B cell (primary cell): ENCODE results near the gene CTDP1. TPM values are rescaled to one million over a fixed set of nuclear protein-coding genes. Genes with fewer than 3 reads are reported as not detected.
"Not testable (repeated sequence)": the region's sequence is repeated elsewhere in the genome, so short reads cannot be mapped to it uniquely, and the experiment has no call there.

Source experiments
- ATAC-seq: fragments of 200-7000 bp; cut with Tn5 transposase; one replicate; pipeline ENCODE4 v1.10.0; 2021; ENCODE audit warnings: low read depth, mild to moderate bottlenecking, moderate number of reproducible peaks, moderate library complexity
- CTCF ChIA-PET: fragments of 350-600 bp; sonication (Branson Sonifier 250); formaldehyde crosslinking; loops from one replicate; lab custom pipeline; 2021; ENCODE audit warnings: antibody characterized with exemption, inconsistent platforms; lab: Charles Lee
- POLR2A ChIA-PET: fragments of 350-600 bp; sonication (Branson Sonifier 250); formaldehyde crosslinking; loops from one replicate; lab custom pipeline; 2021; ENCODE audit warnings: antibody characterized with exemption; lab: Charles Lee
- DNase-seq: peaks from one replicate; pipeline ENCODE4 v3.0.0; 2013
- H2AFZ ChIP-seq: 2 replicates; pipeline ENCODE4 v1.6.1; 2012; ENCODE audit warnings: mild to moderate bottlenecking, low read depth, low read length; ENCODE audit not compliant: insufficient read depth, poor library complexity, severe bottlenecking
- H3K27ac ChIP-seq, 2 donors: 1 replicate in 1 of 2; 2 replicates in 1 of 2; pipeline ENCODE4 v1.5.1; 2012 to 2013; ENCODE audit warnings: low read length in 2 of 2, mild to moderate bottlenecking in 2 of 2, moderate library complexity in 1 of 2
- H3K27me3 ChIP-seq, 4 experiments: fragments of 200-600 bp in 1 of 4; sonication (generic) in 1 of 4; replicated peaks in 1 of 4; 1 replicate in 2 of 4; 2 replicates in 2 of 4; pipeline versions ENCODE4 v1.6.1 to v1.7.0; 2013 to 2016; ENCODE audit warnings: low read length in 3 of 4, mild to moderate bottlenecking in 2 of 4, mixed read lengths in 1 of 4, moderate library complexity in 1 of 4; ENCODE audit not compliant: insufficient read depth in 4 of 4, control insufficient read depth in 3 of 4; ENCODE audit errors: control extremely low read depth in 1 of 4
- H3K36me3 ChIP-seq, 2 experiments: replicated peaks in 1 of 2; 1 replicate in 1 of 2; 2 replicates in 1 of 2; pipeline versions ENCODE4 v1.6.1 to v1.7.1; 2013; ENCODE audit warnings: low read length in 1 of 2; ENCODE audit not compliant: insufficient read depth in 2 of 2, control insufficient read depth in 1 of 2; ENCODE audit errors: control extremely low read depth in 1 of 2, extremely low read depth in 1 of 2
- H3K4me1 ChIP-seq, 2 donors: fragments of 200-600 bp in 1 of 2; sonication (generic) in 1 of 2; 1 replicate in 1 of 2; 2 replicates in 1 of 2; pipeline versions ENCODE4 v1.5.1 to v1.6.1; 2013 to 2017; ENCODE audit warnings: low read length in 2 of 2; ENCODE audit not compliant: control insufficient read depth in 2 of 2, insufficient read depth in 2 of 2
- H3K4me2 ChIP-seq: replicated peaks from 2 replicates; pipeline ENCODE3; 2012; ENCODE audit warnings: mild to moderate bottlenecking, low read depth, low read length; ENCODE audit not compliant: poor library complexity, severe bottlenecking
- H3K4me3 ChIP-seq, 5 experiments: fragments of 200-600 bp in 1 of 5; sonication (generic) in 1 of 5; 1 replicate in 3 of 5; 2 replicates in 2 of 5; pipeline versions ENCODE4 v1.5.1 to v1.7.0; 2011 to 2016; ENCODE audit warnings: low read length in 4 of 5, mild to moderate bottlenecking in 4 of 5, low read depth in 2 of 5, control low read depth in 1 of 5, moderate library complexity in 1 of 5; ENCODE audit not compliant: insufficient read depth in 1 of 5; ENCODE audit errors: control extremely low read depth in 1 of 5, extremely low read depth in 1 of 5
- H3K79me2 ChIP-seq: fragments of 200-600 bp; sonication (generic); one replicate; pipeline ENCODE4 v1.6.0; 2016; ENCODE audit warnings: low read length; ENCODE audit not compliant: control insufficient read depth, insufficient read depth
- H3K9ac ChIP-seq: fragments of 200-600 bp; sonication (generic); 2 replicates; pipeline ENCODE4 v1.6.1; 2017; ENCODE audit warnings: mild to moderate bottlenecking, low read length, moderate library complexity
- H3K9me3 ChIP-seq, 3 donors: one replicate each; pipeline versions ENCODE4 v1.6.1 to v1.7.1; 2013; ENCODE audit warnings: low read length in 2 of 3; ENCODE audit not compliant: control insufficient read depth in 2 of 3, insufficient read depth in 1 of 3; ENCODE audit errors: control extremely low read depth in 1 of 3
- H4K20me1 ChIP-seq: 2 replicates; pipeline ENCODE4 v1.6.0; 2012; ENCODE audit warnings: mild to moderate bottlenecking, low read length; ENCODE audit not compliant: insufficient read depth, control insufficient read depth, poor library complexity, severe bottlenecking
- H3K27ac Mint-ChIP-seq: one replicate; pipeline ENCODE4 v1.8.0; 2021; ENCODE audit warnings: mixed read lengths
- H3K27me3 Mint-ChIP-seq: one replicate; pipeline ENCODE4 v1.8.0; 2021; ENCODE audit warnings: mixed read lengths
- H3K4me1 Mint-ChIP-seq: one replicate; pipeline ENCODE4 v1.8.0; 2021; ENCODE audit warnings: mixed read lengths
- H3K4me3 Mint-ChIP-seq: one replicate; pipeline ENCODE4 v1.8.0; 2021; ENCODE audit warnings: mixed read lengths
- H3K9me3 Mint-ChIP-seq: one replicate; pipeline ENCODE4 v1.8.0; 2022; ENCODE audit warnings: mixed read lengths; ENCODE audit not compliant: insufficient read depth
- EZH2 ChIP-seq: IDR thresholded peaks from 2 replicates; pipeline ENCODE4 v1.6.1; 2012; ENCODE audit warnings: borderline replicate concordance, low read depth, mild to moderate bottlenecking, moderate library complexity, low read length; ENCODE audit not compliant: insufficient read depth, poor library complexity, severe bottlenecking
- WGBS: methylation state at CpG from one replicate; pipeline ENCODE4 v1.1.5; 2013; ENCODE audit warnings: missing lambda C conversion rate; ENCODE audit not compliant: insufficient coverage; 5-methylcytosine and 5-hydroxymethylcytosine counted together
- intact Hi-C: fragments of 100-400 bp; cut with micrococcal nuclease; formaldehyde crosslinking; loops from one replicate; pipeline ENCODE4 v1.10.0; 2022
- polyA plus RNA-seq: library from polyadenylated mRNA; depleted of rRNA; stranded (reverse); fragments of >200 nt; gene quantifications from 2 replicates; pipeline ENCODE4 v1.2.3, GENCODE V29; 2012
- total RNA-seq, 2 donors: library from RNA; stranded (reverse); fragments of 120-200 nt in 1 of 2; gene quantifications; 1 replicate in 1 of 2; 2 replicates in 1 of 2; pipeline versions ENCODE4 v1.2.3 to v1.2.4, GENCODE V29; 2013 to 2022
- TF ChIP-seq, protein P1 (sequence below): fragments of 200-600 bp; IDR thresholded peaks from one replicate; pipeline ENCODE4 v1.8.0; 2022; ENCODE audit warnings: antibody characterized with exemption, mild to moderate bottlenecking

Gene CTDP1
- total and polyA plus RNA-seq, 2 donors (not counting 1 experiment from before 2014, with no cell fraction given) = 14.3 to 33.3 TPM

DNA sequence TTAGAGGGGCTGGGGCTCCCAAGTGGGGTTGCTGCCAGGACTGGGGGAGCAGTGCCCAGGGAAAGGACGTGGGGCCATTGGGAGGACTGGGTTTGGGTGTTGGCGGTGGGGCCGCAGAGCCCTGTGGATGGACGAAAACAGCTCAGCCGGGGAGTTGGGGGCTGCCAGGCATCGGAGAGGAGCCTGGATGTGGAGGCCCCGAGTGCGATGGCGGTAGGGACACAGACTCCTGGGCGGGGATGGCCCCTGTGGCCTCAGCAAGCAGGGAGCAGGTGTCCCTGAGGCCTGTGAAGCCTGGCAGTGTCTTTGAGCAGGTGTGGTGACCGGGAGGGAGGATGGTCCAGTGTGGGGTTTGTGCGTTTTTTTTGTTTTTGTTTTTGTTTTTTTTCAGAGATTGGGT lies 13.3 kb downstream of the CTDP1 start:
- Histone ChIP-seq H4K20me1 (peaks cover 68% of the 10 kb centered on the region), H3K79me2 (peaks cover 85% of the 10 kb centered on the region)
- H3K4me3 Mint-ChIP-seq = no peak overlapping the region

DNA sequence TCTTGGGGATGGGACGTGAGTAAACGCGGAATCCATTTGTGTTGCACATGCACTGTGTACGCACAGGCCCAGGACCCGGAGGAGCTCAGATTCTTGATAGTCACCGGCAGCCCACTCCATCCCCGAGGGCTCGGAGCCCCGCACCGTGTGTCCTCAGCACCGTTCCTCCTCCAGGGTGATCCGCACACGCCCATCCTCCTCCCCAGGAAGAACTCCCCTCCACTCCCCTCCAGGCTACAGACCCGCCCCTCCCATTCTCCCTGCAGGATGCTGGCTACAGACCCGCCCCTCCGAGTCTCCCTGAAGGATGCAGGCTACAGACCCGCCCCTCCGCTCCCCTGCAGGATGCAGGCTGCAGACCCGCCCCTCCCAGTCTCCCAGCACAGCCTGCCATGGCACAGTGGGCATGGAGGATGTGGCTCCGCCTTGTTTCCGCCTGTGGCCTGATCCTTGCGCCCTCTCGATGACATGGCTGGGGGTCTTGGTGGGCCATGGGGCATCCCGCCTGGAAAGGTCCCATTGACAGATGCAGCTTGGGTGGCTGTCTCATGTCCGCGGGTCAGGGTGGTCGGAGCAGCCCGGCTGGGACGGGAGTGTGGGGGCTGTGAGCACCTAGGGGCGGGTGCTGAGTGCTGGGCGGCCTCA lies 14.1 kb downstream of the CTDP1 start:
- Histone ChIP-seq H3K79me2 (peaks cover 86% of the 10 kb centered on the region), H3K36me3 (peaks cover 0 to 36% of the 10 kb centered on the region in 2 experiments), H3K9me3 (no peaks in the 10 kb centered on the region), H3K27me3 (no peaks in the 10 kb centered on the region), H3K4me1 (no peaks in the 10 kb centered on the region), H4K20me1 (peaks cover 69% of the 10 kb centered on the region), H2AFZ (no peak overlapping the region), H3K4me3 (no peak overlapping the region), H3K9ac (no peak overlapping the region), H3K27ac (no peak overlapping the region), H3K4me2 (no peak overlapping the region)
- H3K4me1 Mint-ChIP-seq = peaks cover 18% of the 10 kb centered on the region
- H3K27me3 Mint-ChIP-seq = no peaks in the 10 kb centered on the region
- CTCF ChIA-PET = no interaction called here
- ATAC-seq (no peak), DNase-seq (no peak)
- intact Hi-C loops = no loop called here
- 97% methylated on average over 21 of the region's 31 CpGs for WGBS
- no peak overlapping the region for H3K4me3 Mint-ChIP-seq
- no peaks in the 10 kb centered on the region for H3K9me3 Mint-ChIP-seq
- POLR2A ChIA-PET = no interaction called here
- TF ChIP-seq, protein P1, sequence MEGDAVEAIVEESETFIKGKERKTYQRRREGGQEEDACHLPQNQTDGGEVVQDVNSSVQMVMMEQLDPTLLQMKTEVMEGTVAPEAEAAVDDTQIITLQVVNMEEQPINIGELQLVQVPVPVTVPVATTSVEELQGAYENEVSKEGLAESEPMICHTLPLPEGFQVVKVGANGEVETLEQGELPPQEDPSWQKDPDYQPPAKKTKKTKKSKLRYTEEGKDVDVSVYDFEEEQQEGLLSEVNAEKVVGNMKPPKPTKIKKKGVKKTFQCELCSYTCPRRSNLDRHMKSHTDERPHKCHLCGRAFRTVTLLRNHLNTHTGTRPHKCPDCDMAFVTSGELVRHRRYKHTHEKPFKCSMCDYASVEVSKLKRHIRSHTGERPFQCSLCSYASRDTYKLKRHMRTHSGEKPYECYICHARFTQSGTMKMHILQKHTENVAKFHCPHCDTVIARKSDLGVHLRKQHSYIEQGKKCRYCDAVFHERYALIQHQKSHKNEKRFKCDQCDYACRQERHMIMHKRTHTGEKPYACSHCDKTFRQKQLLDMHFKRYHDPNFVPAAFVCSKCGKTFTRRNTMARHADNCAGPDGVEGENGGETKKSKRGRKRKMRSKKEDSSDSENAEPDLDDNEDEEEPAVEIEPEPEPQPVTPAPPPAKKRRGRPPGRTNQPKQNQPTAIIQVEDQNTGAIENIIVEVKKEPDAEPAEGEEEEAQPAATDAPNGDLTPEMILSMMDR = no peak
- TF ChIP-seq EZH2 = no peak
- H3K27ac Mint-ChIP-seq = no peak overlapping the region

More for the DNA sequence above, 13.3 kb downstream of the CTDP1 start:
- H3K27ac ChIP-seq = no peak overlapping the region
- H3K27ac Mint-ChIP-seq = no peak overlapping the region
- no peak overlapping the region for H3K9ac ChIP-seq
- H3K36me3 ChIP-seq = peaks cover 0 to 28% of the 10 kb centered on the region in 2 experiments
- H3K4me1 ChIP-seq = no peaks in the 10 kb centered on the region
- no peak for TF ChIP-seq EZH2
- TF ChIP-seq, protein P1 = no peak
- WGBS = 98% methylated on average over 11 of the region's 12 CpGs
- H2AFZ ChIP-seq = no peak overlapping the region
- peaks cover 18% of the 10 kb centered on the region for H3K4me1 Mint-ChIP-seq
- ChIA-PET POLR2A (no interaction called here), CTCF (no interaction called here)
- H3K27me3 Mint-ChIP-seq = no peaks in the 10 kb centered on the region
- no peak for ATAC-seq
- H3K9me3 ChIP-seq = no peaks in the 10 kb centered on the region
- DNase-seq = no peak
- no peak overlapping the region for H3K4me3 ChIP-seq
- H3K27me3 ChIP-seq = no peaks in the 10 kb centered on the region
- intact Hi-C loops = no loop called here
- no peaks in the 10 kb centered on the region for H3K9me3 Mint-ChIP-seq
- H3K4me2 ChIP-seq = no peak overlapping the region

DNA sequence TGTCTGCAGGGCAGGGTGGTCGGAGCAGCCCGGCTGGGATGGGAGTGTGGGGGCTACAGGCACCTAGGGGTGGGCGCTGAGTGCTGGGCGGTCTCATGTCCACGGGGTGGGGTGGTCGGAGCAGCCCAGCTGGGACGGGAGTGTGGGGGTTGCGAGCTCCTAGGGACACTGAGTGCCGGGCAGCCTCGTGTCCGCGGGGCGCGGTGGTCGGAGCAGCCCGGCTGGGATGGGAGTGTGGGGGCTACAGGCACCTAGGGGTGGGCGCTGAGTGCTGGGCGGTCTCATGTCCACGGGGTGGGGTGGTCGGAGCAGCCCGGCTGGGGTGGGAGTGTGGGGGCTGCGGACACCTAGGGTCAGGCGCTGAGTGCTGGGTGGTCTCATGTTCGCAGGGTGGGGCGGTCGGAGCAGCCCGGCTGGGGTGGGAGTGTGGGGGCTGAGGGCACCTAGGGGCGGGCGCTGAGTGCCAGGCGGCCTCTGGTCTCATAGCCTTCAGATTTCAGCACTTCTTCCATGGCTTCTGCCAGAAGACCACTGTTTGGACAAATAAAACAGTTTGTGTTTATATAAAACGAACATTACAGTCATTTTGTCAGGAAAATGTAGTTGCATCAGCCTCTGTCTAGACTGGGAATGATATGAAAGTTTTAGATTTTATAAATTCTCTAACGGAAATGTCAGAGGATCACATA lies 14.7 kb downstream of the CTDP1 start:
- H3K4me3 ChIP-seq, H3K27ac ChIP-seq, POLR2A ChIA-PET, H3K27me3 ChIP-seq, H3K4me3 Mint-ChIP-seq, H3K4me1 ChIP-seq, DNase-seq, H2AFZ ChIP-seq, H3K9ac ChIP-seq, H3K4me2 ChIP-seq, CTCF ChIA-PET, H3K9me3 ChIP-seq, intact Hi-C loops, H3K27me3 Mint-ChIP-seq, ATAC-seq, H3K9me3 Mint-ChIP-seq, H3K27ac Mint-ChIP-seq: not testable (repeated sequence)
- 94% methylated on average over 27 of the region's 32 CpGs for WGBS
- H3K4me1 Mint-ChIP-seq = peaks cover 16% of the 10 kb centered on the region
- peaks cover 68% of the 10 kb centered on the region for H4K20me1 ChIP-seq
- H3K79me2 ChIP-seq = peaks cover 85% of the 10 kb centered on the region
- H3K36me3 ChIP-seq = peaks cover 0 to 40% of the 10 kb centered on the region in 2 experiments
